GM19463 (cell line): ENCODE results near the gene AGTRAP.

ENCODE experiments used
- ATAC-seq: cut with Tn5 transposase; IDR thresholded peaks from one replicate; pipeline ENCODE4 v1.9.1; 2021; ENCODE audit warnings: mild to moderate bottlenecking, moderate library complexity; ENCODE audit not compliant: unreplicated experiment

The AGTRAP gene

DNA sequence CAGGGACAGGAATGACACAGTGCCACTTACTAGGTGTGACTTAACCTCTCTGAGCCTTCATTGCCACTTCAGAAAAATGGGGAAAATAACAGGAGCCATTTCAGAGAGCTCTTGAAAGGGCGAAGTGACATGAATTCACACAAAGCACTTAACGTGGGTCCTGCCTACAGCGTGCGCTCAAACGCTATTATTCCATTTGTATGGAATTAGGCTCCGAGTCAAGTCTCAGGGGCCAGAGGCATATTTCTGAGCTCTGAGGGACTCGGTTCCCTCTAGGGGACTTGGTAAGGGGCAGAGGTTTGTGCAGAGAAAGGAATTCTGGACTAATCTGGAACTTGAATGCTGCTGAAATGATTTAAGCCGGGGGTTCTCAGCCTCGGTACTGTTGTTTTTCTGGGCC is 30.3 kb upstream of the AGTRAP start:
- no peak for ATAC-seq

DNA sequence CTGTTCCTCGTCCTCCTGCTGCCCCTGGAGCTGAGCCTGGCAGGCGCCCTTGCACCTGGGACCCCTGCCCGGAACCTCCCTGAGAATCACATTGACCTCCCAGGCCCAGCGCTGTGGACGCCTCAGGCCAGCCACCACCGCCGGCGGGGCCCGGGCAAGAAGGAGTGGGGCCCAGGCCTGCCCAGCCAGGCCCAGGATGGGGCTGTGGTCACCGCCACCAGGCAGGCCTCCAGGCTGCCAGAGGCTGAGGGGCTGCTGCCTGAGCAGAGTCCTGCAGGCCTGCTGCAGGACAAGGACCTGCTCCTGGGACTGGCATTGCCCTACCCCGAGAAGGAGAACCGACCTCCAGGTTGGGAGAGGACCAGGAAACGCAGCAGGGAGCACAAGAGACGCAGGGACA is 29.6 kb upstream of the AGTRAP start:
- no peak for ATAC-seq

DNA sequence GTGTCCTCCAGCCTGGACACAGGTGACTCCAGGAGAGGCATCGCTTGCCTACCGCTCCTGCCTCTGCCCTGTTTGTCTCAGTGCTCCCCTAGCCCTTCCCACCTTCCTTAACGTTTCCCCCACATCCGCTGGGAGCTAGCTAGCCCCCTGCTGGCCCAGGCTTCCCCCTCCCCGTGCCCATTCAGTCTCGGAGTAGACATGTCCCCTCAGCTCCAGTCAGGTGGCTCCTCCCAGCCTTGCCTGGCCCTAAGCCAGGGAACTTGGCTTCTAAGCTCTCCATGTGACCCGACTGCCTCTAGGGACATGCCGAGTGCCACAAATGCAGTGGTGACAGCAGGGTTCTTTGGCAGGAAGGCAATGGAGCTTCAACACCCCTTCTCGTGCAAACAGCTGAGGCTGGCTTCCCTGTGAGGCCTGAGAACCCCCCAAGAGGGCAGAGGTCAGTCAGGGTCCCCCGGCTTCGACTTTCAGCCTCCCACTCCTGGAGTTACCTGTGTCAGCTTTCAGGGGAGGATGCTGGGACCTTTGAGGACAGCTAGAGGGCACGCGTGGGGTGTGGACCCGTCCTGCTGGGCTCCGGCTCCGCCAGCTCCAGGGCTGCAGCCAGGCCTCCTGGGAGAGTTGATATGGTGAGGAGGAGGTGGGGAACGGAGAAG is 28.2 kb upstream of the AGTRAP start:
- ATAC-seq = no peak

DNA sequence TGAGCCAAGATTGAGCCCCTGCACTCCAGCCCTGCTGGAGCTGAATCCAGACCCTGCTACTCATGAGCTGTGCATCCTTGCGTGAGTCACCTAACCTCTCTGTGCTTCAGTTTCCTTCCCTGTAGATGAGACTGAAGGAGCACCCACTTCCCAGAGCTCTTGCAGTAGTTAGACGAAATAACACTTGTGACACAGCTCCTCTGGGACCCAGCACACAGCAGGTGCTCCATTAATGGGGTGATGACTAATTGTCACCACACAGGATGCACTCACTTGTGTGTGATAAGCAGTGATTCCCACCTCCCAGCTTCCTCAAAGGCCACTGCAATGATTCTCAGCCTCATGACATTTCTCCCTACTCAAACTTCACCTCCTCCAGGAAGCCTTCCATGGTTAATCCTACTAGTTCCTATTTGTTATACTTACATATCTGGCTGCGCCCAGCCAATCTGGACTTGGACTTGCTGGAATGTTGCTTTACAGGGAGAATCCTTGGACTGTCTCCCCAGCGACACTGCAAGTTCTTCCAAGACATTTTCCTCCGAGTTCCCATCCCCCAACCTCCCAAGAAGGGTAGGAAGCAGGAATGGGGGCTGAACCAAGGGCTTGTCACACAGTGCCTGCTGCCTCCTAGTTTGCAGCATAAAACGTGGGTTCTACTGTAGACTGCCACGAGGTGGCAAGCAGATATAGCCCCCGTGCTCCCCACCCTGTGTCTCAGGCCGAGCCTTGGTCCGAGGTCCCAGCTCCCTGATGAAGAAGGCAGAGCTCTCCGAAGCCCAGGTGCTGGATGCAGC is 27.2 kb upstream of the AGTRAP start:
- ATAC-seq = no peak

DNA sequence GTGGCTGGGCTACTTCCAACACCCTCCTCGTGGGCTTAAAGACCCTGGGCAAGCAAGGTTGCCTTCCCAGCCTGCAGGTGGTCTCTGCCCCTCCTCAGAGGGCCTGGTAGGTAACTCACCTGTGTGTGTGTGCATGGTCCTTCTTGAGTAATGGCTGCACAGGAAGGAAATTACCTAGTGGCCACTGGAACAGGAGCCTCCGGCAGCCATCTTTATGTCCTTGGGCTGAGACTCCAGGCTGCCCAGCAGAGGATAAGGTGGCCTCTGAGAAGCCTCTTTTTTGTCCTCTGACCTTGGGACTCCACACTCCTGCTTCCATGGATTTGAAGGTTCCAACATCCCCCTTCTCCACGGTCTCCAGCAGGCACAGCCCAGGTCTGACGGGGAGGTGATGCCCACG is 24.4 kb upstream of the AGTRAP start:
- no peak for ATAC-seq

GRCh38 chr1:11712285-11712684 is 23.7 kb upstream of the AGTRAP start:
- ATAC-seq = no peak

DNA sequence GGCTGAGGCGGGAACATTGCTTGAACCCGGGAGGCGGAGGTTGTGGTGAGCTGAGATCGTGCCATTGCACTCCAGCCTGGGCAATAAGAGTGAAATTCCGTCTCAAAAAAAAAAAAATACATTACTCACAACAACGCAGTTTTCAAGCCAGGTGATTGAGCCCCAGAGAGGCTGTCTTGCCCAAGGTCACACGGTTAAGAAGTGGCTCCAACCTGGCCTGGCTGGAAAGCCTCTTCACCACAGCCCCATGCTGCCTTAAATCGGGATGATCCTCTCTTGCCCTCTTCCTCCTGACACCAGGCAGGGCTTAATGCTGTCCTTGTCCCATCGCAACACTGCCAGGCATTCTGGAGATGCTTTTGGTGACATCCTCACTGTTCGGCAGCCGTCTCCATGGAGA is 22.8 kb upstream of the AGTRAP start:
- ATAC-seq = no peak

- no peak for ATAC-seq
Observed at GRCh38 chr1:11714831-11715575, 20.9 kb upstream of the AGTRAP start.

- no peak for ATAC-seq
Observed at GRCh38 chr1:11719313-11720032, 16.5 kb upstream of the AGTRAP start.

GRCh38 chr1:11720033-11720376 is 15.9 kb upstream of the AGTRAP start:
- no peak for ATAC-seq

DNA sequence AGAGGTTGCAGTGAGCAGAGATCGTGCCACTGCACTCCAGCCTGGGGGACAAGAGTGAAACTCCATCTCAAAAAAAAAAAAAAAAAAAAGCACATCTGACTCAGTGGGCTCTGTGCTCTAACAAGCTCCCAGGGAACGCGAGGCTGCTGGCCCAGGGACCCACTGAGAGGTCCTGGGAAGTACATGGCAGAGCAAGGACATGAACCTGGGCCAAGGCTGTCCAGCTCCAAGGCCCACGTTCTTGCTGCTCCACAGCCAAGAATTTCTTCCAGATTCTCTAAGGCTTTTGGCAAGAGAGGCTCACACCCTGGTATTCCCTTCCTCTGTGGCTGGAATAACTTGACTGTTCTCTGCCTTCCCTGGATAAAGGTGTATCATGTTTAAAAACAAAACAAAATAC is 15.4 kb upstream of the AGTRAP start:
- no peak for ATAC-seq

- ATAC-seq = no peak
Observed at GRCh38 chr1:11721311-11721710, 14.6 kb upstream of the AGTRAP start.

DNA sequence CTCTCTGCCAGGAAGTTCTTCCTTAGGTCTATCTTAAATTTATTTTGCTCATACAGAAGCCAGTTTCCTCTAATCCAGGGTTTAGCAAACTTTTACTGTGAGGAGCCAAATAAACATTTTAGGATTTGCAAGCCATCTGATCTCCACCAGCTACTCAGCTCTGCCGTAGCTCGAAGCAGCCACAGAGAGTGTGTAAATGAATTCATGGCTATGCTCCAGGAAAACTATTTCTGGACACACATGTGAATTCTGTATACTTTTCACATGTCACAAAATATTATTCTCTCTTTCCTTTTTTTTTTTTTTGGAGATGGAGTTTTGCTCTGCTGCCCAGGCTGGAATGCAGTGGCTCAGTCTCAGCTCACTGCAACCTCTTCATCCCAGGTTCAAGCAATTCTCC is 13.4 kb upstream of the AGTRAP start:
- ATAC-seq = no peak

- no peak for ATAC-seq
Observed at GRCh38 chr1:11725616-11726015, 10.3 kb upstream of the AGTRAP start.

DNA sequence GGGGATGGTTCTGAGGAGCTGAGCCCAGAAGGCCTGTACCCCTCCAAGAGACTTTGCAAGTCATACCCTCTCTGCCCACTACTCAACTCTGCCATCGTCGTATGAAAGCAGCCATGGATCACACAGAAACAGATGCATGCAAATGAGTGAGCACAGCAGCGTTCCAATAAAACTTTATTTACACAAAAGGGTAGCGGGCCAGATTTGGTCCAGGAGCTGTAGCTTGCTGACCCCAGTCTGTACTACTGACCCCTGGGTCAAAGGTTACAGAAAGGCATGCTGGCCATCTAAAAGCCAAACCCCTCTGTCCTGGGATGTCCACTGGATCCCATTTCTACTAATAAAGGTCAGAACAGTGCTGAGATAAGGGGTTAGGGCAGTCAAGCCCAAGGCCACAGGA is 8.8 kb upstream of the AGTRAP start:
- no peak for ATAC-seq

DNA sequence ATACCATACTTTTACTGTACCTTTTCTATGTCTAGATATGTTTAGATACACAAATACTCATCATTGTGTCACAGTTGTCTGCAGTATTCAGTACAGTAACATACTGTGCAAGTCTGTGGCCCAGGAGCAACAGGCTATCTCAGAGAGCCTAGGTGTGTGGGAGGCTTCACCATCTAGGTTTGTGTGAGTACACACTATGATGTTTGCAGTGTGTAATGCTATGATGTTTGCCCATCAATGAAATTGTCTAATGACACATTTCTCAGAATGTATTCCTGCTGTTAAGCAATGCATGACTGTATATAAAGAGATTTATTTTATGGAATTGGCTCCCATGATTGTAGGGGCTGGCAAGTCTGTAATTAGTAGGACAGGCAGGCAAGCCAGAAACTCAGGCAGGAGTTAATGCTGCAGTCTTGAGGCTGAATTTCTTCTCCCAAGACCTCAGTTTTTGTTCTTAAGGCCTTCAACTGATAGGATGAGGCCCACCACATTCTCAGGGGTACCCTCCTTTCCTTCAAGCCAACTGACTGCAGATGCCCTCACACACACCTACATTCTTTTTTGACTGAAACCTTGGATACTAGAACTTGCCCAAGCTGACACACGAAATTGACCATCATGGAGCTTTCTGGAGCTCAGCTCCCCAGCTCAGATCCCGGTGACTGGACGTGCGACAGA is 7.7 kb upstream of the AGTRAP start:
- no peak for ATAC-seq

GRCh38 chr1:11729155-11729497 is 6.8 kb upstream of the AGTRAP start:
- no peak for ATAC-seq

DNA sequence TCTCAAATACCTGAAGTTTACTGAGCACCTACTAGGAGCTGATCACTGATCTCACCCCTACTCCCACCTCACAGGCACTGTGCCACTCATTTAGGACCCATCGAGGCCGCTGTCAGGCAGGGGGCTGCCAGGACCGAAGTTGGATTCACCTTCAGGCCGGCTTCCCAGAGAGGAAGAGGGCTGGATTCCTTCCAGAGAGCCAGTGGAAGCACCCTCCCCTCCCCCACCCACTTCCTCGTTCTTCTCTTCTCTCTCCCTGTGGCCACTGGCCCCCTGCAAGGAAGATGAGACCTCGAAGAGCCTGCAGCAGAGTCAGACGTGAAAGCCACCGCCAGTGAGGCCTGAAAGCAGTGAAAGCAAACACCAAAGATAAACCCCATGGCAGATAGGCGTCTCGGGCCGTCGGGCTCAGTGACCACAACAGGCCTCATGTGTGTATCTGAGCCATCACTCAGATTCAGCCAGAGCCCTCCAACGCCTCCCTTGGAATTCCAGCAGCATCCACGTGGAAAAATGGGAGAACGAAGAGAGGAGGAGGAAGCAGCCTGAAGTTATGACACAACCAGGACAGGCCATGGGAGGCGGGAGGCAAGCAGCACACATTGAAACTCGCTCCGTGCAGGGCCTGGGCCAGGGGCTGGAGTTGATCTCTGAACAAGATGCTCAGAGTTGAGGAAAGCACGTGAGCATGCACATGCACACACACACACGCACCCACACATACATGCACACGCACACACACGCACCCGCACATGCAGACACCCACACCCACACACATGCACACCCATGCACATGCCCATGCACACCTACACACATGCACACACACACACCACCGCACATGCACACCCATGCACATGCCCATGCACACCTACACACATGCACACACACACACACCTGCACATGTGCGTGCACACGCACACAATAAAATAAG is 6.2 kb upstream of the AGTRAP start:
- ATAC-seq = no peak

GRCh38 chr1:11730429-11730891 is 5.5 kb upstream of the AGTRAP start:
- ATAC-seq = no peak
